ENCODE data around the gene EPHA2.
A peak's percentile ranks its signal among the peaks of the same experiment; 100 is the strongest.

Gene EPHA2

DNA sequence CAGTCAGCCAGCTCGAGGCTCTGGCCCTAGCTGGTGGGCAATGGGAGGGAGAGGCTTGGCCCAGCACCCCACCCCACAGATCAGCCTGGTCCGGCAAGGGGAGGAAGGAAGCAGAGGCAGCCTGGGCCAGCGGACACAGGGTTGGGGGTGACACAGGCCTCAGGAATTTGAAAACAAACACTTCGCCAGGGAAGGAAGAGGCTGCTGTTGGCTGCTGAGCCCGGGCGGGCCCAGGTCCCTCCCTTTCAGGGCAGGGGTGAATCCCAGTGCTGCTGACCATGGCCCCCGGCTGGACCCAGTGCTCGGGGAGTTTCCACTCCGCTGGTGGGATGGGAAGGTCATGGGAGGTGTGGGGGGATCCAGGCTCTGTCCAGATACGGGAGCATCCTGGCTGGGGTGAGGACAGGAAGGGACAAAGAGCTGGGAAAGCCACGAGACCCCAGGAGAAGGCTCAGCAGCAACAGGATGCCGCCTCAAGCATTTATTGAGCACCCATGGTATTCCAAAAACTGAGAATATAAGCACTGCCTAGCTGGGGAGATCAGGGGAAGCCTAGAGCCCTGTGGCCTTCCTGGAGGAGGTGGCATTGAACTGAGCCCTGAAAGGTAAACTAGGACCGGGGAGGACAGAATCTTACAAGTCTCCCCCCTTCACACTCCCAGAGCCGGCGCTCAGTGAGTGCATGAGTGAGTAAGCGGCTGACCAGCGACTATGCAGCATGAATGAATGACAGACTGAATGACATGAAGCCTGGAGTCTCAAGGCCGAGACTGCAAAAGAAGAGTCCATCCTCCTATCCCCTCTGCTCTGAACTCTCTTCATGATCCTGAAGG lies 26.2 kb upstream of the EPHA2 start:
- TF ChIP-seq, protein P1, sequence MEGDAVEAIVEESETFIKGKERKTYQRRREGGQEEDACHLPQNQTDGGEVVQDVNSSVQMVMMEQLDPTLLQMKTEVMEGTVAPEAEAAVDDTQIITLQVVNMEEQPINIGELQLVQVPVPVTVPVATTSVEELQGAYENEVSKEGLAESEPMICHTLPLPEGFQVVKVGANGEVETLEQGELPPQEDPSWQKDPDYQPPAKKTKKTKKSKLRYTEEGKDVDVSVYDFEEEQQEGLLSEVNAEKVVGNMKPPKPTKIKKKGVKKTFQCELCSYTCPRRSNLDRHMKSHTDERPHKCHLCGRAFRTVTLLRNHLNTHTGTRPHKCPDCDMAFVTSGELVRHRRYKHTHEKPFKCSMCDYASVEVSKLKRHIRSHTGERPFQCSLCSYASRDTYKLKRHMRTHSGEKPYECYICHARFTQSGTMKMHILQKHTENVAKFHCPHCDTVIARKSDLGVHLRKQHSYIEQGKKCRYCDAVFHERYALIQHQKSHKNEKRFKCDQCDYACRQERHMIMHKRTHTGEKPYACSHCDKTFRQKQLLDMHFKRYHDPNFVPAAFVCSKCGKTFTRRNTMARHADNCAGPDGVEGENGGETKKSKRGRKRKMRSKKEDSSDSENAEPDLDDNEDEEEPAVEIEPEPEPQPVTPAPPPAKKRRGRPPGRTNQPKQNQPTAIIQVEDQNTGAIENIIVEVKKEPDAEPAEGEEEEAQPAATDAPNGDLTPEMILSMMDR (IDR thresholded peaks at IDR 0.05; ENCODE audit: low read depth, low read length, missing control alignments), result no peak
- H3K27me3 ChIP-seq (replicated peaks), result no peaks in the 10 kb centered on the region
- peak overlapping the region; percentile 79 for H3K27ac ChIP-seq
- in situ Hi-C loops (cut with HindIII; ENCODE audit: low pct_ligation_motif_present, low sequenced_read_pairs), result no loop called here
- no peaks in the 10 kb centered on the region for H3K36me3 ChIP-seq (replicated peaks)
- DNase-seq, result peak; percentile 93
- peak overlapping the region; percentile 15 for H3K4me3 ChIP-seq (ENCODE audit: low read depth, low read length)

- Histone ChIP-seq H3K36me3 (replicated peaks) (no peaks in the 10 kb centered on the region), H3K27ac (peak overlapping the region; percentile 79), H3K4me3 (ENCODE audit: low read depth, low read length) (no peak overlapping the region), H3K27me3 (replicated peaks) (no peaks in the 10 kb centered on the region)
- in situ Hi-C loops (cut with HindIII; ENCODE audit: low pct_ligation_motif_present, low sequenced_read_pairs), result no loop called here
- TF ChIP-seq, protein P1 (IDR thresholded peaks at IDR 0.05; ENCODE audit: low read depth, low read length, missing control alignments), result no peak
- DNase-seq, result peak; percentile 60
Measured at GRCh38 chr1:16180291-16180824, 24.5 kb upstream of the EPHA2 start.

GRCh38 chr1:16178596-16179497 lies 23.0 kb upstream of the EPHA2 start:
- TF ChIP-seq, protein P1 (IDR thresholded peaks at IDR 0.05; ENCODE audit: low read depth, low read length, missing control alignments), result no peak
- H3K36me3 ChIP-seq (replicated peaks), result no peaks in the 10 kb centered on the region
- no peak for DNase-seq
- in situ Hi-C loops (cut with HindIII; ENCODE audit: low pct_ligation_motif_present, low sequenced_read_pairs), result no loop called here
- H3K27me3 ChIP-seq (replicated peaks), result no peaks in the 10 kb centered on the region
- no peak overlapping the region for H3K27ac ChIP-seq
- no peak overlapping the region for H3K4me3 ChIP-seq (ENCODE audit: low read depth, low read length)

DNA sequence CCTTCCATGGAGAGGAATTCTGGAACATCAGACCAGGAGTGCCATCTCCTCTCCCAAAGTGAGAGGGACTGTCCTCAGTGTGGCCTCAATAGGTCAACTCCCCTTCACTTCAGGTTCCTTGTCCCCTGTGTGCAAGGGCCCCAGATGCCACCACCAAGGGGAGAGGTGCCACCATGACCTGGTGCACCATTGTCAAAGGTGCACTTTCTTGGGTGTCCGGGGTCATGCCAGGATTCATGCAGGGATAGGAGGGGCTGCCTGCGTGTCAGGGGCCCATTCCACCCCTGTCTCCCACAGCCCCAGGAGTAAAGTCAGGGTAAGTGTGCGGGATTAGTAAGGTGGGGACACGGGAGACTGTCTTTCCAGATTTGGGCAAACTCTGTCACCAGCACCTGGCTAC lies 21.4 kb upstream of the EPHA2 start:
- in situ Hi-C loops (cut with HindIII; ENCODE audit: low pct_ligation_motif_present, low sequenced_read_pairs), result no loop called here
- H3K4me3 ChIP-seq (ENCODE audit: low read depth, low read length), result no peak overlapping the region
- no peaks in the 10 kb centered on the region for H3K36me3 ChIP-seq (replicated peaks)
- TF ChIP-seq, protein P1 (IDR thresholded peaks at IDR 0.05; ENCODE audit: low read depth, low read length, missing control alignments), result no peak
- no peaks in the 10 kb centered on the region for H3K27me3 ChIP-seq (replicated peaks)
- DNase-seq, result no peak
- H3K27ac ChIP-seq, result no peak overlapping the region

DNA sequence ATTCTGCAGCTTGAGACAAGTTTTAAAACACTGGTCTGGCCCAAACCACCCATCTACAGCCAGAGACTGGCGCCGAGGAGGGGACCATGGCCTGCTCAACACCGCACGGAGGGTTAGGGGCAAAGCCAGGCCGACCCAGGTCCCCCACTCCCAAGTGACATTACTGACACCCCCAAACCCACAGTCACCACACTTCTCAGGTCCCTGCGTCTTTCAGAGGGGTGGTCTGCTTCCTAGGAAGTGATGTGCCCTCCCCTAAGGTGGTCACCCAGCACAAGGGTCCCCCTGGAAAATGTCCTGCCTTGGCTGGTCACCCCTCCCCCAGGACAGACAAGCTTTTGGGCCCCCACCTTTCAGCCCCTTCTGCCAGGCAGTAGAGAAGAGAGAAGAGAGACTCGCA lies 20.8 kb upstream of the EPHA2 start:
- H3K36me3 ChIP-seq (replicated peaks), result no peaks in the 10 kb centered on the region
- peak overlapping the region; percentile 50 for H3K27ac ChIP-seq
- no peaks in the 10 kb centered on the region for H3K27me3 ChIP-seq (replicated peaks)
- TF ChIP-seq, protein P1 (IDR thresholded peaks at IDR 0.05; ENCODE audit: low read depth, low read length, missing control alignments), result no peak
- no peak for DNase-seq
- in situ Hi-C loops (cut with HindIII; ENCODE audit: low pct_ligation_motif_present, low sequenced_read_pairs), result no loop called here
- no peak overlapping the region for H3K4me3 ChIP-seq (ENCODE audit: low read depth, low read length)

Data from brain microvascular endothelial cell (primary cell).